SK-N-SH treated with all-trans-retinoic acid at 6 μM for 48 hours (cell line): ENCODE measurements around the gene NCKAP5.

ENCODE experiments used
- ATAC-seq: fragments of 200-7000 bp; cut with Tn5 transposase; 3 replicates; pipeline ENCODE4 v1.9.1; 2020; ENCODE audit warnings: mild to moderate bottlenecking, moderate library complexity
- ARNTL ChIP-seq: fragments of 450-650 bp; formaldehyde crosslinking; IDR thresholded peaks from 2 replicates; pipeline ENCODE4 v1.5.0; 2020; ENCODE audit warnings: low read depth, mild to moderate bottlenecking, moderate library complexity, borderline replicate concordance
- BACH2 ChIP-seq: fragments of 250-450 bp; sonication (Bioruptor Pico); IDR thresholded peaks from 2 replicates; pipeline ENCODE4 v1.9.0; 2021; ENCODE audit warnings: mild to moderate bottlenecking, borderline replicate concordance
- CSDC2 ChIP-seq: fragments of 250-450 bp; sonication (Bioruptor Pico); IDR thresholded peaks from 2 replicates; pipeline ENCODE4 v1.5.0; 2020; ENCODE audit warnings: mild to moderate bottlenecking, moderate library complexity
- ESRRG ChIP-seq: fragments of 250-450 bp; sonication (Bioruptor Pico); IDR thresholded peaks from 2 replicates; pipeline ENCODE4 v1.6.1; 2021; ENCODE audit warnings: mild to moderate bottlenecking
- GLIS3 ChIP-seq: fragments of 250-450 bp; sonication (Bioruptor Pico); IDR thresholded peaks from 2 replicates; pipeline ENCODE4 v1.5.0; 2020; ENCODE audit warnings: mild to moderate bottlenecking, moderate library complexity
- ISL1 ChIP-seq: fragments of 250-450 bp; sonication (Bioruptor Pico); IDR thresholded peaks from 2 replicates; pipeline ENCODE4 v2.1.2; 2022; ENCODE audit warnings: mild to moderate bottlenecking, moderate library complexity
- PPARA ChIP-seq: fragments of 250-450 bp; sonication (Bioruptor Pico); IDR thresholded peaks from 2 replicates; pipeline ENCODE4 v1.5.0; 2020; ENCODE audit warnings: mild to moderate bottlenecking, borderline replicate concordance
- RARB ChIP-seq: fragments of 250-450 bp; sonication (Bioruptor Pico); IDR thresholded peaks from 2 replicates; pipeline ENCODE4 v1.8.0; 2021; ENCODE audit warnings: mild to moderate bottlenecking, moderate library complexity
- SNAI2 ChIP-seq: fragments of 250-450 bp; sonication (Bioruptor Pico); IDR thresholded peaks from 2 replicates; pipeline ENCODE4 v1.5.0; 2020; ENCODE audit warnings: mild to moderate bottlenecking, moderate library complexity
- TCF4 ChIP-seq: fragments of 250-450 bp; sonication (Bioruptor Pico); IDR thresholded peaks from 2 replicates; pipeline ENCODE4 v1.8.0; 2021; ENCODE audit warnings: mild to moderate bottlenecking, moderate library complexity, borderline replicate concordance
- TOX ChIP-seq: fragments of 250-450 bp; sonication (Bioruptor Pico); IDR thresholded peaks from 2 replicates; pipeline ENCODE4 v1.8.0; 2021; ENCODE audit warnings: mild to moderate bottlenecking, moderate library complexity, borderline replicate concordance
- TSHZ2 ChIP-seq: fragments of 250-450 bp; sonication (Bioruptor Pico); IDR thresholded peaks from 2 replicates; pipeline ENCODE4 v1.5.0; 2020; ENCODE audit warnings: mild to moderate bottlenecking, moderate library complexity
- ZC3H10 ChIP-seq: fragments of 250-450 bp; sonication (Bioruptor Pico); IDR thresholded peaks from 2 replicates; pipeline ENCODE4 v1.5.1; 2021; ENCODE audit warnings: mild to moderate bottlenecking, moderate library complexity
- ZFP3 ChIP-seq: fragments of 250-450 bp; sonication (Bioruptor Pico); IDR thresholded peaks from 2 replicates; pipeline ENCODE4 v1.5.0; 2020; ENCODE audit warnings: mild to moderate bottlenecking, moderate library complexity
- ZFP30 ChIP-seq: fragments of 450-650 bp; formaldehyde crosslinking; IDR thresholded peaks from 2 replicates; pipeline ENCODE4 v1.5.0; 2022; ENCODE audit warnings: mild to moderate bottlenecking, moderate library complexity
- ZNF565 ChIP-seq: fragments of 450-650 bp; formaldehyde crosslinking; conservative IDR thresholded peaks from 2 replicates; pipeline ENCODE4 v1.5.0; 2020; ENCODE audit warnings: low read depth, mild to moderate bottlenecking, moderate library complexity
- ZNF70 ChIP-seq: fragments of 450-650 bp; formaldehyde crosslinking; IDR thresholded peaks from 2 replicates; pipeline ENCODE4 v1.5.0; 2020; ENCODE audit warnings: mild to moderate bottlenecking, moderate library complexity
- ZNF8 ChIP-seq: fragments of 450-650 bp; formaldehyde crosslinking; IDR thresholded peaks from 2 replicates; pipeline ENCODE4 v1.5.0; 2020; ENCODE audit warnings: mild to moderate bottlenecking, moderate library complexity
- TF ChIP-seq, protein P1 (sequence below): fragments of 250-450 bp; sonication (Bioruptor Pico); IDR thresholded peaks from 2 replicates; pipeline ENCODE4 v1.5.1; 2020; ENCODE audit warnings: low read depth, mild to moderate bottlenecking, moderate library complexity
- TF ChIP-seq, protein P2 (sequence below): fragments of 250-450 bp; sonication (Bioruptor Pico); IDR thresholded peaks from 2 replicates; pipeline ENCODE4 v1.8.0; 2020; ENCODE audit warnings: mild to moderate bottlenecking, moderate library complexity, borderline replicate concordance
- TF ChIP-seq, protein P3 (sequence below): fragments of 250-450 bp; sonication (Bioruptor Pico); IDR thresholded peaks from 2 replicates; pipeline ENCODE4 v1.5.1; 2021; ENCODE audit warnings: mild to moderate bottlenecking, moderate library complexity

Gene NCKAP5

GRCh38 chr2:133314795-133315194 lies 253.5 kb downstream of the NCKAP5 start:
- TF ChIP-seq ARNTL (no peak), RARB (CRISPR knock-in tag) (no peak), PPARA (no peak), SNAI2 (CRISPR knock-in tag) (no peak), ZFP3 (CRISPR knock-in tag) (no peak), ZNF70 (CRISPR knock-in tag) (no peak), ZFP30 (CRISPR knock-in tag) (no peak), BACH2 (CRISPR knock-in tag) (no peak), ISL1 (CRISPR knock-in tag) (no peak), ESRRG (CRISPR knock-in tag) (no peak), ZC3H10 (CRISPR knock-in tag) (no peak), GLIS3 (CRISPR knock-in tag) (no peak), TSHZ2 (CRISPR knock-in tag) (no peak), TOX (no peak)
- TF ChIP-seq, protein P1, sequence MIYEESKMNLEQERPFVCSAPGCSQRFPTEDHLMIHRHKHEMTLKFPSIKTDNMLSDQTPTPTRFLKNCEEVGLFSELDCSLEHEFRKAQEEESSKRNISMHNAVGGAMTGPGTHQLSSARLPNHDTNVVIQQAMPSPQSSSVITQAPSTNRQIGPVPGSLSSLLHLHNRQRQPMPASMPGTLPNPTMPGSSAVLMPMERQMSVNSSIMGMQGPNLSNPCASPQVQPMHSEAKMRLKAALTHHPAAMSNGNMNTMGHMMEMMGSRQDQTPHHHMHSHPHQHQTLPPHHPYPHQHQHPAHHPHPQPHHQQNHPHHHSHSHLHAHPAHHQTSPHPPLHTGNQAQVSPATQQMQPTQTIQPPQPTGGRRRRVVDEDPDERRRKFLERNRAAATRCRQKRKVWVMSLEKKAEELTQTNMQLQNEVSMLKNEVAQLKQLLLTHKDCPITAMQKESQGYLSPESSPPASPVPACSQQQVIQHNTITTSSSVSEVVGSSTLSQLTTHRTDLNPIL (CRISPR knock-in tag) = no peak
- TF ChIP-seq, protein P2, sequence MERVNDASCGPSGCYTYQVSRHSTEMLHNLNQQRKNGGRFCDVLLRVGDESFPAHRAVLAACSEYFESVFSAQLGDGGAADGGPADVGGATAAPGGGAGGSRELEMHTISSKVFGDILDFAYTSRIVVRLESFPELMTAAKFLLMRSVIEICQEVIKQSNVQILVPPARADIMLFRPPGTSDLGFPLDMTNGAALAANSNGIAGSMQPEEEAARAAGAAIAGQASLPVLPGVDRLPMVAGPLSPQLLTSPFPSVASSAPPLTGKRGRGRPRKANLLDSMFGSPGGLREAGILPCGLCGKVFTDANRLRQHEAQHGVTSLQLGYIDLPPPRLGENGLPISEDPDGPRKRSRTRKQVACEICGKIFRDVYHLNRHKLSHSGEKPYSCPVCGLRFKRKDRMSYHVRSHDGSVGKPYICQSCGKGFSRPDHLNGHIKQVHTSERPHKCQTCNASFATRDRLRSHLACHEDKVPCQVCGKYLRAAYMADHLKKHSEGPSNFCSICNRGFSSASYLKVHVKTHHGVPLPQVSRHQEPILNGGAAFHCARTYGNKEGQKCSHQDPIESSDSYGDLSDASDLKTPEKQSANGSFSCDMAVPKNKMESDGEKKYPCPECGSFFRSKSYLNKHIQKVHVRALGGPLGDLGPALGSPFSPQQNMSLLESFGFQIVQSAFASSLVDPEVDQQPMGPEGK (CRISPR knock-in tag) = no peak
- TF ChIP-seq, protein P3, sequence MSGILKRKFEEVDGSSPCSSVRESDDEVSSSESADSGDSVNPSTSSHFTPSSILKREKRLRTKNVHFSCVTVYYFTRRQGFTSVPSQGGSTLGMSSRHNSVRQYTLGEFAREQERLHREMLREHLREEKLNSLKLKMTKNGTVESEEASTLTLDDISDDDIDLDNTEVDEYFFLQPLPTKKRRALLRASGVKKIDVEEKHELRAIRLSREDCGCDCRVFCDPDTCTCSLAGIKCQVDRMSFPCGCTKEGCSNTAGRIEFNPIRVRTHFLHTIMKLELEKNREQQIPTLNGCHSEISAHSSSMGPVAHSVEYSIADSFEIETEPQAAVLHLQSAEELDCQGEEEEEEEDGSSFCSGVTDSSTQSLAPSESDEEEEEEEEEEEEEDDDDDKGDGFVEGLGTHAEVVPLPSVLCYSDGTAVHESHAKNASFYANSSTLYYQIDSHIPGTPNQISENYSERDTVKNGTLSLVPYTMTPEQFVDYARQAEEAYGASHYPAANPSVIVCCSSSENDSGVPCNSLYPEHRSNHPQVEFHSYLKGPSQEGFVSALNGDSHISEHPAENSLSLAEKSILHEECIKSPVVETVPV (CRISPR knock-in tag) = no peak
- ATAC-seq = no peak

GRCh38 chr2:133312038-133312729 lies 256.1 kb downstream of the NCKAP5 start:
- TF ChIP-seq ISL1 (CRISPR knock-in tag) = 0 out of 2 replicates have a peak, but pooled peaks have one; percentile 16
- no peak for TF ChIP-seq PPARA
- ATAC-seq = no peak

- no peak for ATAC-seq
- TF ChIP-seq CSDC2 (no peak), BACH2 (CRISPR knock-in tag) (no peak), ZNF8 (no peak), ZFP30 (CRISPR knock-in tag) (no peak), TOX (no peak), ZFP3 (CRISPR knock-in tag) (no peak), TCF4 (no peak), ISL1 (CRISPR knock-in tag) (no peak), ZNF70 (CRISPR knock-in tag) (no peak), GLIS3 (CRISPR knock-in tag) (no peak), ZNF565 (CRISPR knock-in tag) (no peak), TSHZ2 (CRISPR knock-in tag) (no peak), RARB (CRISPR knock-in tag) (no peak), SNAI2 (CRISPR knock-in tag) (no peak)
- TF ChIP-seq, protein P1 (CRISPR knock-in tag) = no peak
- TF ChIP-seq, protein P3 (CRISPR knock-in tag) = no peak
These were observed 262.0 kb downstream of the NCKAP5 start for GRCh38 chr2:133306236-133306635.
